ENCODE results near the gene NREP. TPM values are rescaled to one million over a fixed set of nuclear protein-coding genes. Genes with fewer than 3 reads are reported as not detected.

NREP gene
- total RNA-seq, 2 experiments from 2014 or later, result 21.7 to 22.6 TPM

DNA sequence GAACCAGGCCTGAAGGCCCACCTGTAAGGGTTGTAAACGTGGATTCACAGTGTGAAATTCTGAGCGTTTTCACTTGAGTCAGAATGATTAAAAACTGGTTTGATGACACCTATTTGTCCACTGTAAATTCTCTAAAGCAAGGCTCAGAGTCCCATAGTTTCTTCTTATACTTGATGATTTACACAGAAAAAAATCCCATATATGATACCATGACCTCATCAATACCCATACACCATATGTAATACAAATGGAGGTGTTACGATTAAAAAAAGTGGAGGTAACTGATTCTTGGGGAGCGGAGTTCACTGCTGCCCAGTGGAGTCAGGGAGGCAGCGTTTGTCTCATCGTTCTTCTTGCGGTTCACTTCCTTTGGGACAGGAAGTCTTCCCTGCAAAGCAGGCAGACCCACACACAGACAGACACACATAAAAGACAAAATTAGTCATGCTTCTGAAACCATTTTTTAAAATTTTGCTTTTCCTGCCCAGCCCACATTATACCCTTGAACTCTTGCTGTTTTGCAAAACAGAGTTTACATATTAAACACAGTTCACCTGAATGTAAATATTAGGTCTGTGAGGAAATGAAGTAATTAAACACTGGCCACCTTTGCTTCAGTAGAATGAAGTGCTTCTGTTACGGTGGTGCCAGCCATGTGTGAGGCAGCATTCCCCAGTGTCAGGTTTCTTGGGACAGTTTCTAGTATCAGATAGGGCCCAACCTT, 26.2 kb downstream of the NREP start:
- CTCF ChIA-PET, result no interaction called here
- POLR2A ChIA-PET, result no interaction called here
- H3K36me3 Mint-ChIP-seq (ENCODE audit: low read depth), result peaks cover 13% of the 10 kb centered on the region
- ATAC-seq (peak; percentile 41), DNase-seq (no peak)
- intact Hi-C loops (cut with micrococcal nuclease), result no loop called here
- no peak for TF ChIP-seq CTCF (IDR thresholded peaks at IDR 0.05)
- H3K27ac Mint-ChIP-seq, result peak overlapping the region; percentile 68
- no peaks in the 10 kb centered on the region for H3K27me3 Mint-ChIP-seq
- H3K4me1 Mint-ChIP-seq (ENCODE audit: low read depth), result peaks cover 18% of the 10 kb centered on the region
- H3K9me3 Mint-ChIP-seq, result no peaks in the 10 kb centered on the region
- no peak overlapping the region for H3K4me3 Mint-ChIP-seq

DNA sequence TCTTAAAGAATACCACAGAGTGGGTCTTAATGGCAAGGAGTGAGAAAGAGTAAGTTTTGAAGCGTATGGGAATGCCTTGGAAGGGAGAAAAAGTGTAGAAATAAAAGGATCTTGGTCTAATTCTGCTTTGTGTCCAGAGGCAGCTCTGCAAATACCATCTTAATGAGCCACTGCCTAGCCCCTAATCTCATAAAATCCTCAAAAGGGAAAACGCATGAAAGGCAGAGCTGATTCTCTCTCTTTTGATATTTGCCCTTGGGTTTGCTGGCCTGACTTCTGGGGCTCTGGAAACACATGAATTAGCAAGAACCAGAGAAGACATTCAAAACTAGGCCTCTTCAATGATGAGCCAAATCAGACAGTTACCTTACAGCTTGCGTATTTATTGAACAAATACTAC, 28.1 kb downstream of the NREP start:
- Mint-ChIP-seq H3K4me1 (ENCODE audit: low read depth) (peaks cover 13% of the 10 kb centered on the region), H3K4me3 (no peak overlapping the region), H3K27ac (no peak overlapping the region), H3K36me3 (ENCODE audit: low read depth) (peaks cover 13% of the 10 kb centered on the region), H3K27me3 (no peaks in the 10 kb centered on the region), H3K9me3 (no peaks in the 10 kb centered on the region)
- intact Hi-C loops (cut with micrococcal nuclease), result no loop called here
- no peak for DNase-seq
- ChIA-PET CTCF (no interaction called here), POLR2A (no interaction called here)
- no peak for ATAC-seq
- no peak for TF ChIP-seq CTCF (IDR thresholded peaks at IDR 0.05)

- no peak for ATAC-seq
- intact Hi-C loops (cut with micrococcal nuclease), result no loop called here
- Mint-ChIP-seq H3K9me3 (no peaks in the 10 kb centered on the region), H3K27ac (no peak overlapping the region), H3K36me3 (ENCODE audit: low read depth) (peaks cover 13% of the 10 kb centered on the region), H3K4me1 (ENCODE audit: low read depth) (peaks cover 13% of the 10 kb centered on the region), H3K4me3 (no peak overlapping the region), H3K27me3 (no peaks in the 10 kb centered on the region)
- ChIA-PET POLR2A (no interaction called here), CTCF (interaction anchor here (0.8 kb wide), 1 partner anchor 9 kb away, joined by 3 read pairs; no protein-coding TSS in a partner anchor)
- DNase-seq, result no peak
- no peak for TF ChIP-seq CTCF (IDR thresholded peaks at IDR 0.05)
Observed at GRCh38 chr5:111726986-111727385, 30.0 kb downstream of the NREP start.

DNA sequence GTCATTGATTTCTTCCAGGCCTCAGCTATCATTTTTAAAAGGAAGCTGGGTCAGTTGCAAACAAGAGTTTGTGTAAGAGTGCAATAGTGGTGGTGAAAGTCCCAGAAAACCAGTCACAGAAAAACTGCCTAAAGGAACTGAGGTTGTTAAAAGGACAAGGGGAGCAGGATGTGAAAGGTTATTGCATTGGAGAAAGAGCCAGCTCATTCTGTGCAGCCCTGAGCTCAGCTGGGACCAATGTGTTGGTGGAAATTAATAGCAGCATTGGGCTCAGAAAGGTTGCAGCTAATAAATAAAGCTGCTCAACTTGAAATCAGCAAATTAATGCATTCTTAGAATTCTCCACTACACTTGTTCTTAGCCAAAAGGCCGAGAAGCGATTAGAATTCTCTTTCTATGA, 34.9 kb downstream of the NREP start:
- no peak for ATAC-seq
- Mint-ChIP-seq H3K27ac (no peak overlapping the region), H3K4me1 (ENCODE audit: low read depth) (no peaks in the 10 kb centered on the region), H3K27me3 (no peaks in the 10 kb centered on the region), H3K4me3 (no peak overlapping the region), H3K9me3 (no peaks in the 10 kb centered on the region), H3K36me3 (ENCODE audit: low read depth) (no peaks in the 10 kb centered on the region)
- TF ChIP-seq CTCF (IDR thresholded peaks at IDR 0.05), result no peak
- ChIA-PET CTCF (no interaction called here), POLR2A (interaction anchor here (1.3 kb wide), 1 partner anchor 18 kb away, joined by 3 read pairs; no protein-coding TSS in a partner anchor)
- intact Hi-C loops (cut with micrococcal nuclease), result no loop called here
- no peak for DNase-seq

GRCh38 chr5:111720333-111720890, 36.6 kb downstream of the NREP start:
- H3K9me3 Mint-ChIP-seq, result no peaks in the 10 kb centered on the region
- DNase-seq, result no peak
- ATAC-seq, result no peak
- no peaks in the 10 kb centered on the region for H3K27me3 Mint-ChIP-seq
- ChIA-PET CTCF (interaction anchor here (0.6 kb wide), 1 partner anchor 102 kb away, joined by 3 read pairs; no protein-coding TSS in a partner anchor), POLR2A (no interaction called here)
- no peak overlapping the region for H3K4me3 Mint-ChIP-seq
- intact Hi-C loops (cut with micrococcal nuclease), result no loop called here
- no peak overlapping the region for H3K27ac Mint-ChIP-seq
- H3K4me1 Mint-ChIP-seq (ENCODE audit: low read depth), result no peaks in the 10 kb centered on the region
- H3K36me3 Mint-ChIP-seq (ENCODE audit: low read depth), result no peaks in the 10 kb centered on the region
- no peak for TF ChIP-seq CTCF (IDR thresholded peaks at IDR 0.05)

Measured in activated CD8-positive, alpha-beta T cell treated with anti-CD3 and anti-CD28 coated beads for 36 hours (primary cell).